Astrocyte (in vitro differentiated cells and primary cell): ENCODE data around the gene C1orf35.

Experiments
- EZH2 ChIP-seq: IDR thresholded peaks from 2 replicates; pipeline ENCODE4 v1.6.1; 2012; ENCODE audit warnings: mild to moderate bottlenecking, low read length, inconsistent platforms; ENCODE audit not compliant: insufficient read depth
- TF ChIP-seq, protein P1 (sequence below): IDR thresholded peaks from 2 replicates; pipeline ENCODE4 v1.5.1; 2011; ENCODE audit warnings: low read depth, mild to moderate bottlenecking, inconsistent platforms, low read length, moderate library complexity; ENCODE audit not compliant: insufficient read depth

DNA sequence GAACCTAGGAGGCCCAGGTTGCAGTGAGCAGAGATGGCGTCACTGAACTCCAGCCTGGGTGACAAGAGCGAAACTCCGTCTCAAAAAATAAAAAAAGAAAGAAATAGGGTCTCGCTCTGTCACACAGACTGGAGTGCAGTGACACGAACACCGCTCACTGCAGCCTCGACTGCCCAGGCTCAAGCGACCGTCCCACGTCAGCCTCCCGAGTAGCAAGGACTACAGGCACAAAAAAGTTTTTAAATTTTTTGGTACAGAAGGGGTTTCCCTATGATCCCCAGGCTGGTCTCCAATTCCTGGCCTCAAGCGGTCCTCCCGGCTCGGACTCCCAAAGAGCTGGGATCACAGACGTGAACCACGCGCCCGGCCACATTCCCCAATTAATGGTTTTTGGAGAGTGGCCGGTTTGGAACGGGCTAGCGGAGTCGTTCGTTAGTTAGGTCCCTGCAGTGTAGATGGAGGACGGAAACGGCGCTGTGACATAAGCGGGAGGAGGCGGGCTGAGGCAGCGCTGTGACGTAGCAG is 36.3 kb upstream of the C1orf35 start:
- TF ChIP-seq, protein P1, sequence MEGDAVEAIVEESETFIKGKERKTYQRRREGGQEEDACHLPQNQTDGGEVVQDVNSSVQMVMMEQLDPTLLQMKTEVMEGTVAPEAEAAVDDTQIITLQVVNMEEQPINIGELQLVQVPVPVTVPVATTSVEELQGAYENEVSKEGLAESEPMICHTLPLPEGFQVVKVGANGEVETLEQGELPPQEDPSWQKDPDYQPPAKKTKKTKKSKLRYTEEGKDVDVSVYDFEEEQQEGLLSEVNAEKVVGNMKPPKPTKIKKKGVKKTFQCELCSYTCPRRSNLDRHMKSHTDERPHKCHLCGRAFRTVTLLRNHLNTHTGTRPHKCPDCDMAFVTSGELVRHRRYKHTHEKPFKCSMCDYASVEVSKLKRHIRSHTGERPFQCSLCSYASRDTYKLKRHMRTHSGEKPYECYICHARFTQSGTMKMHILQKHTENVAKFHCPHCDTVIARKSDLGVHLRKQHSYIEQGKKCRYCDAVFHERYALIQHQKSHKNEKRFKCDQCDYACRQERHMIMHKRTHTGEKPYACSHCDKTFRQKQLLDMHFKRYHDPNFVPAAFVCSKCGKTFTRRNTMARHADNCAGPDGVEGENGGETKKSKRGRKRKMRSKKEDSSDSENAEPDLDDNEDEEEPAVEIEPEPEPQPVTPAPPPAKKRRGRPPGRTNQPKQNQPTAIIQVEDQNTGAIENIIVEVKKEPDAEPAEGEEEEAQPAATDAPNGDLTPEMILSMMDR, result no peak
- no peak for TF ChIP-seq EZH2
